Measurements from ENCODE around the gene ACOT8. TPM values are rescaled to one million over a fixed set of nuclear protein-coding genes. Genes with fewer than 3 reads are reported as not detected.

Gene ACOT8
- total and polyA plus RNA-seq, 9 of the 15 experiments (the other 6 are each of a cell fraction or from before 2014, with no cell fraction given): 8.2 to 46.7 (median 20.7) TPM

DNA sequence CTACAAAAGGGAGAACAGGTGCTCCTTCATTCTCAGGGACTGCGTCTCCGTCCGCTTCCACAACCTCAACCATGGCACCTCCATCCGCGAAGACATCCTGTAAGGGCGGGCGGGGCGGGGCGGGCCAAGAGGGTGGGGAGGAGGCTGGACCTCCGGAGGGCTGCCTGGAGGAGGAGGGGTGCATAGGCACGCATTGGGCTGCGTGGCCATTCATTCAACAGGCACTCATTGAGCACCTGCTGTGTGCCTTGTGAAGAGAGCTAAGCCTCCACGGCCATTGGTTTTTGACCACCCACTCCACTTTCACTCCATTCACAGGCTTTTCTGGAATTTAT lies 657 bp upstream of the ACOT8 start (continued):
- TF ChIP-seq, protein P1, sequence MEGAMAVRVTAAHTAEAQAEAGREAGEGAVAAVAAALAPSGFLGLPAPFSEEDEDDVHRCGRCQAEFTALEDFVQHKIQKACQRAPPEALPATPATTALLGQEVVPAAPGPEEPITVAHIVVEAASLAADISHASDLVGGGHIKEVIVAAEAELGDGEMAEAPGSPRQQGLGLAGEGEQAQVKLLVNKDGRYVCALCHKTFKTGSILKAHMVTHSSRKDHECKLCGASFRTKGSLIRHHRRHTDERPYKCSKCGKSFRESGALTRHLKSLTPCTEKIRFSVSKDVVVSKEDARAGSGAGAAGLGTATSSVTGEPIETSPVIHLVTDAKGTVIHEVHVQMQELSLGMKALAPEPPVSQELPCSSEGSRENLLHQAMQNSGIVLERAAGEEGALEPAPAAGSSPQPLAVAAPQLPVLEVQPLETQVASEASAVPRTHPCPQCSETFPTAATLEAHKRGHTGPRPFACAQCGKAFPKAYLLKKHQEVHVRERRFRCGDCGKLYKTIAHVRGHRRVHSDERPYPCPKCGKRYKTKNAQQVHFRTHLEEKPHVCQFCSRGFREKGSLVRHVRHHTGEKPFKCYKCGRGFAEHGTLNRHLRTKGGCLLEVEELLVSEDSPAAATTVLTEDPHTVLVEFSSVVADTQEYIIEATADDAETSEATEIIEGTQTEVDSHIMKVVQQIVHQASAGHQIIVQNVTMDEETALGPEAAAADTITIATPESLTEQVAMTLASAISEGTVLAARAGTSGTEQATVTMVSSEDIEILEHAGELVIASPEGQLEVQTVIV (CRISPR knock-in tag; IDR thresholded peaks at IDR 0.05; ENCODE audit: borderline replicate concordance): no peak
- TF ChIP-seq ZNF184 (CRISPR knock-in tag; IDR thresholded peaks at IDR 0.05) (no peak), CREM (IDR thresholded peaks at IDR 0.05; ENCODE audit: low read depth) (0 out of 2 replicates have a peak, but pooled peaks have one; percentile 6), RBM25 (IDR thresholded peaks at IDR 0.05; ENCODE audit: low read depth, low read length, severe bottlenecking) (peak; percentile 60), SRSF9 (IDR thresholded peaks at IDR 0.05; ENCODE audit: borderline replicate concordance, low read depth, low read length) (no peak), NR2C2 (CRISPR knock-in tag; IDR thresholded peaks at IDR 0.05) (no peak), NR2C2 (tag; IDR thresholded peaks at IDR 0.05) (peak; percentile 94), KDM1A (IDR thresholded peaks at IDR 0.05) (peak; percentile 17 to 65; a peak in 3 of 4 replicates), ZNF121 (CRISPR knock-in tag; conservative IDR thresholded peaks at IDR 0.05) (no peak), GABPB1 (CRISPR knock-in tag; IDR thresholded peaks at IDR 0.05) (no peak), ARID1B (IDR thresholded peaks at IDR 0.05) (no peak), ZNF175 (CRISPR knock-in tag; IDR thresholded peaks at IDR 0.05; ENCODE audit: low read depth) (0 out of 2 replicates have a peak, but pooled peaks have one; percentile 1), POLR2B (IDR thresholded peaks at IDR 0.05; ENCODE audit: low read depth, partially characterized antibody) (no peak), NCOA2 (IDR thresholded peaks at IDR 0.05; ENCODE audit: partially characterized antibody in 2 of 2) (no peak), ZNF12 (CRISPR knock-in tag; IDR thresholded peaks at IDR 0.05) (no peak), NFYB (IDR thresholded peaks at IDR 0.05; ENCODE audit: extremely low read depth, insufficient read length) (no peak), ZFP36 (IDR thresholded peaks at IDR 0.05; ENCODE audit: low read depth, low read length, partially characterized antibody) (peak; percentile 99), ZFX (CRISPR knock-in tag; IDR thresholded peaks at IDR 0.05) (0 out of 2 replicates have a peak, but pooled peaks have one; percentile 5), RFX1 (IDR thresholded peaks at IDR 0.05) (no peak)
- TF ChIP-seq, protein P2, sequence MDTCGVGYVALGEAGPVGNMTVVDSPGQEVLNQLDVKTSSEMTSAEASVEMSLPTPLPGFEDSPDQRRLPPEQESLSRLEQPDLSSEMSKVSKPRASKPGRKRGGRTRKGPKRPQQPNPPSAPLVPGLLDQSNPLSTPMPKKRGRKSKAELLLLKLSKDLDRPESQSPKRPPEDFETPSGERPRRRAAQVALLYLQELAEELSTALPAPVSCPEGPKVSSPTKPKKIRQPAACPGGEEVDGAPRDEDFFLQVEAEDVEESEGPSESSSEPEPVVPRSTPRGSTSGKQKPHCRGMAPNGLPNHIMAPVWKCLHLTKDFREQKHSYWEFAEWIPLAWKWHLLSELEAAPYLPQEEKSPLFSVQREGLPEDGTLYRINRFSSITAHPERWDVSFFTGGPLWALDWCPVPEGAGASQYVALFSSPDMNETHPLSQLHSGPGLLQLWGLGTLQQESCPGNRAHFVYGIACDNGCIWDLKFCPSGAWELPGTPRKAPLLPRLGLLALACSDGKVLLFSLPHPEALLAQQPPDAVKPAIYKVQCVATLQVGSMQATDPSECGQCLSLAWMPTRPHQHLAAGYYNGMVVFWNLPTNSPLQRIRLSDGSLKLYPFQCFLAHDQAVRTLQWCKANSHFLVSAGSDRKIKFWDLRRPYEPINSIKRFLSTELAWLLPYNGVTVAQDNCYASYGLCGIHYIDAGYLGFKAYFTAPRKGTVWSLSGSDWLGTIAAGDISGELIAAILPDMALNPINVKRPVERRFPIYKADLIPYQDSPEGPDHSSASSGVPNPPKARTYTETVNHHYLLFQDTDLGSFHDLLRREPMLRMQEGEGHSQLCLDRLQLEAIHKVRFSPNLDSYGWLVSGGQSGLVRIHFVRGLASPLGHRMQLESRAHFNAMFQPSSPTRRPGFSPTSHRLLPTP (IDR thresholded peaks at IDR 0.05; ENCODE audit: borderline replicate concordance, extremely low read depth, insufficient read length): peak; percentile 83
- TF ChIP-seq, protein P3, sequence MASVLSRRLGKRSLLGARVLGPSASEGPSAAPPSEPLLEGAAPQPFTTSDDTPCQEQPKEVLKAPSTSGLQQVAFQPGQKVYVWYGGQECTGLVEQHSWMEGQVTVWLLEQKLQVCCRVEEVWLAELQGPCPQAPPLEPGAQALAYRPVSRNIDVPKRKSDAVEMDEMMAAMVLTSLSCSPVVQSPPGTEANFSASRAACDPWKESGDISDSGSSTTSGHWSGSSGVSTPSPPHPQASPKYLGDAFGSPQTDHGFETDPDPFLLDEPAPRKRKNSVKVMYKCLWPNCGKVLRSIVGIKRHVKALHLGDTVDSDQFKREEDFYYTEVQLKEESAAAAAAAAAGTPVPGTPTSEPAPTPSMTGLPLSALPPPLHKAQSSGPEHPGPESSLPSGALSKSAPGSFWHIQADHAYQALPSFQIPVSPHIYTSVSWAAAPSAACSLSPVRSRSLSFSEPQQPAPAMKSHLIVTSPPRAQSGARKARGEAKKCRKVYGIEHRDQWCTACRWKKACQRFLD (CRISPR knock-in tag; IDR thresholded peaks at IDR 0.05): 0 out of 2 replicates have a peak, but pooled peaks have one; percentile 4

Measured in K562 (cell line).